ENCODE results near the gene MAPK1IP1L. TPM values are rescaled to one million over a fixed set of nuclear protein-coding genes. Genes with fewer than 3 reads are reported as not detected.

The MAPK1IP1L gene
- polyA plus RNA-seq, 1 of the 3 experiments (the other 2 are of a cell fraction) = 129 TPM

GRCh38 chr14:55073856-55074255 lies 22.4 kb downstream of the MAPK1IP1L start:
- Histone ChIP-seq H3K4me1 (ENCODE audit: control insufficient read depth in 1 of 2, insufficient read depth in 2 of 2, low read depth in 1 of 2, low read length in 1 of 2) (peaks cover 8 to 22% of the 10 kb centered on the region in 2 experiments; a peak in 3 of 4 replicates), H3K27me3 (ENCODE audit: insufficient read depth) (no peaks in the 10 kb centered on the region), H3K4me3 (ENCODE audit: low read depth in 2 of 2, low read length in 1 of 2) (no peak overlapping the region), H2AFZ (ENCODE audit: low read depth) (no peak overlapping the region), H3K79me2 (ENCODE audit: insufficient read depth) (no peaks in the 10 kb centered on the region; the same call in 1 of the 2 replicates), H3K27ac (ENCODE audit: low read depth in 2 of 2, low read length in 1 of 2) (peak overlapping the region in 1 of 2 experiments; percentile 93; a peak in 2 of 4 replicates), H3K4me2 (peak overlapping the region; percentile 55; the same call in 1 of the 2 replicates), H3K36me3 (replicated peaks in 1 of 2; ENCODE audit: control insufficient read depth in 1 of 2, insufficient read depth in 2 of 2, low read length in 1 of 2) (peaks cover 8 to 12% of the 10 kb centered on the region in 2 experiments), H3K9me3 (no peaks in the 10 kb centered on the region), H3F3A (replicated peaks; ENCODE audit: insufficient read depth) (peaks cover 38% of the 10 kb centered on the region), H4K20me1 (ENCODE audit: insufficient read depth) (no peaks in the 10 kb centered on the region), H3K9ac (no peak overlapping the region; the same call in 1 of the 2 replicates), H3K9me2 (no peaks in the 10 kb centered on the region)
- POLR2A ChIA-PET = no interaction called here
- CTCF ChIA-PET = no interaction called here
- TF ChIP-seq YY1 (IDR thresholded peaks at IDR 0.05; ENCODE audit: low read depth) (no peak), TAF1 (IDR thresholded peaks at IDR 0.05; ENCODE audit: borderline replicate concordance, low read depth, low read length) (0 out of 2 replicates have a peak, but pooled peaks have one; percentile 24), TEAD4 (IDR thresholded peaks at IDR 0.05; ENCODE audit: borderline replicate concordance, insufficient read depth) (no peak), NFIC (IDR thresholded peaks at IDR 0.05; ENCODE audit: borderline replicate concordance) (peak; percentile 33; the same call in 1 of the 2 replicates), MEF2A (IDR thresholded peaks at IDR 0.05; ENCODE audit: borderline replicate concordance, low read depth) (no peak)
- DNase-seq = no peak
- 46% methylated on average over 2 of the region's 2 CpGs for WGBS (ENCODE audit: low lambda C conversion rate)

GRCh38 chr14:55074662-55075061 lies 23.2 kb downstream of the MAPK1IP1L start:
- peaks cover 8 to 22% of the 10 kb centered on the region in 2 experiments; a peak in 3 of 4 replicates for H3K4me1 ChIP-seq (ENCODE audit: control insufficient read depth in 1 of 2, insufficient read depth in 2 of 2, low read depth in 1 of 2, low read length in 1 of 2)
- no peak overlapping the region for H3K9ac ChIP-seq
- H3K36me3 ChIP-seq (replicated peaks in 1 of 2; ENCODE audit: control insufficient read depth in 1 of 2, insufficient read depth in 2 of 2, low read length in 1 of 2) = peaks cover 2 to 5% of the 10 kb centered on the region in 2 experiments
- peak overlapping the region; percentile 55; the same call in 1 of the 2 replicates for H3K4me2 ChIP-seq
- ChIA-PET CTCF (no interaction called here), POLR2A (no interaction called here)
- no peaks in the 10 kb centered on the region; the same call in 1 of the 2 replicates for H3K79me2 ChIP-seq (ENCODE audit: insufficient read depth)
- no peak overlapping the region for H2AFZ ChIP-seq (ENCODE audit: low read depth)
- no peaks in the 10 kb centered on the region for H4K20me1 ChIP-seq (ENCODE audit: insufficient read depth)
- no peaks in the 10 kb centered on the region for H3K9me3 ChIP-seq
- H3K27ac ChIP-seq (ENCODE audit: low read depth in 2 of 2, low read length in 1 of 2) = peak overlapping the region in 1 of 2 experiments; percentile 93; a peak in 1 of 4 replicates
- H3K9me2 ChIP-seq = no peaks in the 10 kb centered on the region
- WGBS (ENCODE audit: low lambda C conversion rate) = 41% methylated on average over 5 of the region's 5 CpGs
- TF ChIP-seq EP300 (IDR thresholded peaks at IDR 0.05; ENCODE audit: borderline replicate concordance in 1 of 2, low read depth in 1 of 2, low read length in 1 of 2) = no peak
- no peak for TF ChIP-seq RCOR1 (IDR thresholded peaks at IDR 0.05; ENCODE audit: low read length)
- TF ChIP-seq TEAD4 (IDR thresholded peaks at IDR 0.05; ENCODE audit: borderline replicate concordance, insufficient read depth) = no peak
- no peak for TF ChIP-seq USF1 (IDR thresholded peaks at IDR 0.05; ENCODE audit: borderline replicate concordance, low read depth)
- TF ChIP-seq TCF12 (IDR thresholded peaks at IDR 0.05) = no peak
- TF ChIP-seq SMC3 (IDR thresholded peaks at IDR 0.05; ENCODE audit: low read depth, low read length) = no peak
- TF ChIP-seq NRF1 (IDR thresholded peaks at IDR 0.05; ENCODE audit: low read depth, low read length) = no peak
- TF ChIP-seq MAX (IDR thresholded peaks at IDR 0.05; ENCODE audit: low read depth) = no peak
- no peak for TF ChIP-seq IRF3 (IDR thresholded peaks at IDR 0.05; ENCODE audit: low read depth, low read length)
- no peak for TF ChIP-seq CTCF (IDR thresholded peaks at IDR 0.05)
- no peak for TF ChIP-seq REST (IDR thresholded peaks at IDR 0.05; ENCODE audit: low read depth, low read length)
- no peak for TF ChIP-seq TAF1 (IDR thresholded peaks at IDR 0.05; ENCODE audit: borderline replicate concordance, low read depth, low read length)
- TF ChIP-seq ZBTB33 (IDR thresholded peaks at IDR 0.05; ENCODE audit: borderline replicate concordance, low read depth) = no peak
- H3K27me3 ChIP-seq (ENCODE audit: insufficient read depth) = no peaks in the 10 kb centered on the region
- H3F3A ChIP-seq (replicated peaks; ENCODE audit: insufficient read depth) = peaks cover 30% of the 10 kb centered on the region
- H3K4me3 ChIP-seq (ENCODE audit: low read depth in 2 of 2, low read length in 1 of 2) = no peak overlapping the region
- no peak for DNase-seq
